Measurements from ENCODE around the gene RTKN. TPM values are rescaled to one million over a fixed set of nuclear protein-coding genes. Genes with fewer than 3 reads are reported as not detected.
A peak's percentile ranks its signal among the peaks of the same experiment; 100 is the strongest.

RTKN gene
- total RNA-seq, 3 donors from 2014 or later, result 9.3 to 49.9 (median 36.7) TPM

DNA sequence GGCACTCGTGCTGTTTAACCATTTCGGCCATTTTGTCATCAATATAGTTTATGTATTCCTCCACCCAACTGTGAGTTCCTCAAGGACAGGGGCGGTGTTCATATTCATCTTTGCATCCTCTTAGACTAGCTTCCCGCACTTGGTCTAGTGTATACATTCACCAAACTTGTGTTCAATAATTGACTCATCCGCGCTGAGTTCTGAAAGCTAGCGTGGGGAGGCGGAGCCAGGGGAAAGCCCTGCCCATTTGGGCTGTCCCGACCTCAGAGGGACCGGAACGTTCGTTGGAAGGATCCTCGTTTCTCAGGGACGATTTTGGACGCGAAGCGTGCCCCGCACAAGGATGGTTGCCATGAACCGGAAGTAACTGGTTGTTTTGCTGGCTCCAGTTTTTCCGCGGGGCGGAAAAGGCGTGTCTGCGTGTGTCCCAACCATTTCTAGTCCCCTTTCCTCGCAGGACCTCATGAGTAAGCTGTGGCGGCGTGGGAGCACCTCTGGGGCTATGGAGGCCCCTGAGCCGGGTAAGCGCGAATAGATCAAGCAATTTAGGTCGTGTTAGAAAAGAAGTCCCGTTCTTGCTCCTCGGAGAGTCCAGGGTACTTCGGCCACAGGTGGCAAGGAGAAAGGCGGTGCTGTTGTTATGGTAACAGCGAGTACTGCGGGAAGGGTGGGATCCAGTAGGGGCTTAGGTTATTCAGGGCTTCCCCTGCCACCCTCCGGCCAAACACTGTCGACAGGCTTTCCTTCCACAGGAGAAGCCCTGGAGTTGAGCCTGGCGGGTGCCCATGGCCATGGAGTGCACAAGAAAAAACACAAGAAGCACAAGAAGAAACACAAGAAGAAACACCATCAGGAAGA lies 13.1 kb upstream of the RTKN start, which contains the start of gene INO80B:
TSS of gene INO80B (plus strand) at position 434 of the 858 bp plus-strand sequence. CDS start at position 464, 30 bp downstream.
- peak; percentile 95 to 96 for DNase-seq (ENCODE audit: low spot score in 2 of 2)
- Histone ChIP-seq H3K9me3 (no peaks in the 10 kb centered on the region), H3K4me1 (peaks cover 9 to 16% of the 10 kb centered on the region in 2 donors), H3K27ac (peak within 1 kb of the TSS; percentile 62 to 98), H3K36me3 (no peaks in the 10 kb centered on the region), H3K4me3 (peak within 1 kb of the TSS; percentile 66 to 77 (median 70)), H3K27me3 (no peaks in the 10 kb centered on the region)
- intact Hi-C loops (cut with DNase I; ENCODE audit: low total_unique reads), result no loop called here
- TF ChIP-seq POLR2A (IDR thresholded peaks at IDR 0.05), result no peak
- TF ChIP-seq POLR2AphosphoS5 (IDR thresholded peaks at IDR 0.05), result peak; percentile 90 to 98 (median 94)
- TF ChIP-seq, protein P1, sequence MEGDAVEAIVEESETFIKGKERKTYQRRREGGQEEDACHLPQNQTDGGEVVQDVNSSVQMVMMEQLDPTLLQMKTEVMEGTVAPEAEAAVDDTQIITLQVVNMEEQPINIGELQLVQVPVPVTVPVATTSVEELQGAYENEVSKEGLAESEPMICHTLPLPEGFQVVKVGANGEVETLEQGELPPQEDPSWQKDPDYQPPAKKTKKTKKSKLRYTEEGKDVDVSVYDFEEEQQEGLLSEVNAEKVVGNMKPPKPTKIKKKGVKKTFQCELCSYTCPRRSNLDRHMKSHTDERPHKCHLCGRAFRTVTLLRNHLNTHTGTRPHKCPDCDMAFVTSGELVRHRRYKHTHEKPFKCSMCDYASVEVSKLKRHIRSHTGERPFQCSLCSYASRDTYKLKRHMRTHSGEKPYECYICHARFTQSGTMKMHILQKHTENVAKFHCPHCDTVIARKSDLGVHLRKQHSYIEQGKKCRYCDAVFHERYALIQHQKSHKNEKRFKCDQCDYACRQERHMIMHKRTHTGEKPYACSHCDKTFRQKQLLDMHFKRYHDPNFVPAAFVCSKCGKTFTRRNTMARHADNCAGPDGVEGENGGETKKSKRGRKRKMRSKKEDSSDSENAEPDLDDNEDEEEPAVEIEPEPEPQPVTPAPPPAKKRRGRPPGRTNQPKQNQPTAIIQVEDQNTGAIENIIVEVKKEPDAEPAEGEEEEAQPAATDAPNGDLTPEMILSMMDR (IDR thresholded peaks at IDR 0.05), result no peak

DNA sequence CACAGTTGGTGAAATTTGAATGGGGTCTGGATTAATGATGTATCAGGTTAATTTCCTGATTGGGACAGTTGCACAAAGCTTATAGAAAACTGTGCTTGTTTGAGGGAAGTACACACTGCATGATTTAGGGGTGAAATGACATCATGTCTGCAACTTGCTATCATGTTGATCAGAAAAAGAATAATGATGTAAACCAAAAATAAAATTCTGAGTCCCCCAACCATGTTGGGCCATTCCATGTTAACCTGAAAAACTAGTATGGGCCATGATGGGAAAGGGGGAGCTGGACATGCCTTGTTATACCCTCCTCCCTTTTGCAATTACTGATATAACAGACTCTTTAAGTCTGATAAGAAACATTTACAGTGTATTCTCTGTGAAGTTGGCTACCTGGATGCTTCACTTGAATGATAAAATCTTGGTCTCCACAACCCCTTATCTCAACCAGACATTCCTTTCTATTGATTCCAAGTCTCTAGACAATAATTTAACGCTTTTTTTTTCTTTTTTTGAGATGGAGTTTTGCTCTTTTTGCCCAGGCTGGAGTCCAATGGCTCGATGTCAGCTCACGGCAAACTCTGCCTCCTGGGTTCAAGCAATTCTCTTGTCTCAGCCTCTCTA lies 8.9 kb upstream of the RTKN start:
- Histone ChIP-seq H3K4me3 (no peak overlapping the region), H3K27me3 (no peaks in the 10 kb centered on the region), H3K27ac (no peak overlapping the region), H3K4me1 (peaks cover 0 to 4% of the 10 kb centered on the region in 2 donors), H3K9me3 (no peaks in the 10 kb centered on the region), H3K36me3 (no peaks in the 10 kb centered on the region)
- intact Hi-C loops (cut with DNase I; ENCODE audit: low total_unique reads), result no loop called here
- TF ChIP-seq POLR2A (IDR thresholded peaks at IDR 0.05), result no peak
- no peak for TF ChIP-seq POLR2AphosphoS5 (IDR thresholded peaks at IDR 0.05)
- TF ChIP-seq, protein P1 (IDR thresholded peaks at IDR 0.05), result no peak
- DNase-seq (ENCODE audit: low spot score in 2 of 2), result no peak

DNA sequence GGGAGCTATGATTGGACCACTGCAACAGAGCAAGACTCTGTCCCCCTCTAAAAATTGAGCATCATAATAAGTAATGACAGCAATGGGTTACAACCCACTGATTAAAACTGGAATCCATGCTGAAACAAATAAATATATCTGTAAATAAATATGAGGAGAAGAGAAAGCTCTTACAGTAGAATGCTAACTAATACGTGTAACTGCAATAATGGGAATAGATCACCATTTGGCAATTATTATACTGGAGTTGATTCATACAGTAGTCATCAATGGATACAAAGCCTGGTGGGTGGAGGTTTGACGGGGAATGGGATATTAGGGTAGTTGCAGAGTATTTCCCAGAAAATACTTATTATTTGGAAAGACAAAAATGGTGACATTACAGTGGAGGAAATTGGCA lies 7.0 kb upstream of the RTKN start:
- no peak overlapping the region for H3K4me3 ChIP-seq

DNA sequence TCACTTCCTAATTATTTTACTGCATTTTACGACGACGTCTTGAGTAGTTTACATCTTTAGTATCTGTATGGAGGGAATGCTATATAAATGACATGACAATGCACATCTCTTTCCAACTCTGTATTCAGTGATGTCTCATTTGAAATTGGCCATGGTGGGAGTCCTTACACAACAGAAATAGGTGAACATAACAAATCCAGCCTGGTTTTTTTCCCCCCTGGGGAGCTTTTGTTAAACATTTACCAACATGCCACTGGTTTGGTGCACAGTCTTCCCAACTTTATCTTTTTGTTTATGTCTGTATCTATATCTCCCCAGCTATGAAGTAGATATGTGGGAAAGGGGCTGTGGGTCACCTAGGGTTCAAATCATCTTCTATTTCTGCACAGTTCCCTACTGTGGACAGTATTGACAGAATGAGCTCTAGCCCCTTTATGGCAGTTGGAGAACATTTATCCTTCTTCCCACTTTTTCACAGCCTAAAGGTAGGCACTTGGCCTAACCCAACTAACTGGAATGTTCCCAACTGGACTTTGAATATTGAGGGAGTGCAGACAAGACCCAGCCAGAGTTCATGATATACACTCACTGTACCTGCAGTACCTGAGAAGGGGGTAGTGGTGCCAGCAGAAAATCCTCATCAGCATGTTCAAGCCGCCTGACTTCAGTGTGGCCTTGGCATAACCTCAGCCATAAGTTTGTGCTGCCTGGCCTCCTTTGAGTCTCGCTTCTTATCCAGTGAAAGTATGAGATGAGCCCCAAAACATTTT lies 5.7 kb upstream of the RTKN start:
- Histone ChIP-seq H3K27me3 (no peaks in the 10 kb centered on the region), H3K4me3 (no peak overlapping the region), H3K9me3 (no peaks in the 10 kb centered on the region), H3K36me3 (no peaks in the 10 kb centered on the region), H3K4me1 (no peaks in the 10 kb centered on the region), H3K27ac (no peak overlapping the region)
- no peak for DNase-seq (ENCODE audit: low spot score in 2 of 2)
- intact Hi-C loops (cut with DNase I; ENCODE audit: low total_unique reads), result no loop called here
- TF ChIP-seq POLR2AphosphoS5 (IDR thresholded peaks at IDR 0.05) (no peak), POLR2A (IDR thresholded peaks at IDR 0.05) (no peak)
- TF ChIP-seq, protein P1 (IDR thresholded peaks at IDR 0.05), result no peak

More for the DNA sequence above, 7.0 kb upstream of the RTKN start:
- H3K4me1 ChIP-seq, result no peaks in the 10 kb centered on the region
- H3K27me3 ChIP-seq, result no peaks in the 10 kb centered on the region
- H3K27ac ChIP-seq, result no peak overlapping the region
- H3K36me3 ChIP-seq, result no peaks in the 10 kb centered on the region
- intact Hi-C loops (cut with DNase I; ENCODE audit: low total_unique reads), result no loop called here
- no peak for DNase-seq (ENCODE audit: low spot score in 2 of 2)
- TF ChIP-seq POLR2AphosphoS5 (IDR thresholded peaks at IDR 0.05) (no peak), POLR2A (IDR thresholded peaks at IDR 0.05) (no peak)
- TF ChIP-seq, protein P1 (IDR thresholded peaks at IDR 0.05), result no peak
- no peaks in the 10 kb centered on the region for H3K9me3 ChIP-seq
